Esophagus squamous epithelium (tissue), 5 donors: ENCODE measurements around the gene KRTAP22-1. TPM values are rescaled to one million over a fixed set of nuclear protein-coding genes. Genes with fewer than 3 reads are reported as not detected.

Experiments used
- DNase-seq: peaks from one replicate; lab custom pipeline; 2025; lab: John Stamatoyannopoulos, UW
- H3K27ac ChIP-seq, 4 donors: fragments of 200-600 bp; sonication (generic); one replicate each; pipeline ENCODE4 v1.5.1; 2016 to 2019; ENCODE audit warnings: mild to moderate bottlenecking in 1 of 4
- H3K27me3 ChIP-seq, 4 donors: fragments of 200-600 bp; sonication (generic); 1 replicate in 3 of 4; 2 replicates in 1 of 4; pipeline versions ENCODE4 v1.5.1 to v1.6.0; 2017 to 2021; ENCODE audit warnings: antibody characterized with exemption in 1 of 4
- H3K36me3 ChIP-seq, 3 donors: fragments of 200-600 bp; sonication (generic); one replicate each; pipeline ENCODE4 v1.5.1; 2016 to 2019
- H3K4me1 ChIP-seq, 3 donors: fragments of 200-600 bp; sonication (generic); one replicate each; pipeline ENCODE4 v1.5.1; 2017 to 2019
- H3K4me3 ChIP-seq, 4 donors: fragments of 200-600 bp; sonication (generic); 1 replicate in 3 of 4; 2 replicates in 1 of 4; pipeline ENCODE4 v1.5.1; 2016 to 2019; ENCODE audit warnings: mild to moderate bottlenecking in 2 of 4, moderate library complexity in 1 of 4
- H3K9me3 ChIP-seq, 3 donors: fragments of 200-600 bp; sonication (generic); one replicate each; pipeline ENCODE4 v1.5.1; 2016 to 2019
- POLR2A ChIP-seq, 4 donors: fragments of 450-650 bp; IDR thresholded peaks; one replicate each; pipeline ENCODE4 v1.6.1; 2017; ENCODE audit warnings: antibody characterized with exemption in 4 of 4, mild to moderate bottlenecking in 4 of 4, moderate library complexity in 3 of 4
- WGBS, 2 donors: methylation state at CpG; one replicate each; pipeline ENCODE4 v1.1.5; 2018; 5-methylcytosine and 5-hydroxymethylcytosine counted together
- intact Hi-C: fragments of 100-400 bp; cut with DNase I; formaldehyde crosslinking; loops from one replicate; pipeline ENCODE4 v1.15.0; 2022
- total RNA-seq, 4 donors: library from RNA; depleted of rRNA; stranded (reverse); fragments of >200 nt; gene quantifications; one replicate each; pipeline ENCODE4 v1.1.0, GENCODE V29; 2016
- TF ChIP-seq, protein P1 (sequence below), 6 experiments: fragments of 450-650 bp in 4 of 6; fragments of 200-600 bp in 2 of 6; sonication (generic) in 2 of 6; IDR thresholded peaks; one replicate each; pipeline ENCODE4 v1.5.1; 2016 to 2019; ENCODE audit warnings: antibody characterized with exemption in 6 of 6, mild to moderate bottlenecking in 4 of 6, moderate library complexity in 4 of 6
- donor health status: DM: yes; HTN: yes; CAD: no.

KRTAP22-1 gene
- total RNA-seq, 4 donors from 2014 or later, result not detected

DNA sequence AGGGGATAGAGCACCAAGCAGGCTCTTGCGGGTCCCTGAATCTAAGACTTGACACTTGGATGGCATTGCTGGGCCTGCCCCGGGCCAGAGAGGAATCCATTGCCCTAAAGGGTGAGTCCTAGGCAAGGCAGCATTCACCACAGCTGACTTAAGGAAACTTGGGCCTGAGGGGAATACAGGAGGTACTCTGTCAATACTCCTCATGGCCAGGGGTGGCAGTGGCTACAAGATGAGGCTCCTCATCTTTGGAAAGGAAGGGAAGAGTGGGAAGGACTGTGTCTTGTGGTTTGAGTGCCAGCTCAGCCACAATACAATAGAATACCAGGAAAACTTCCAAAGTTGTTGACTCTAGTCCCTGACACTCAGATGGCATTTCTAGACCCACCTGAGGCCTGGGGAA lies 5.1 kb downstream of the KRTAP22-1 start:
- Histone ChIP-seq H3K9me3 (peaks cover 0 to 4% (median 0%) of the 10 kb centered on the region in 3 donors), H3K4me1 (no peaks in the 10 kb centered on the region), H3K27me3 (no peaks in the 10 kb centered on the region), H3K36me3 (no peaks in the 10 kb centered on the region), H3K27ac (no peak overlapping the region), H3K4me3 (no peak overlapping the region)
- DNase-seq, result no peak
- intact Hi-C loops, result no loop called here
- WGBS, 2 donors, result 93% methylated on average over 2 of the region's 2 CpGs; no CpG with 5 or more reads in 1 of the 2 donors
- TF ChIP-seq, protein P1, sequence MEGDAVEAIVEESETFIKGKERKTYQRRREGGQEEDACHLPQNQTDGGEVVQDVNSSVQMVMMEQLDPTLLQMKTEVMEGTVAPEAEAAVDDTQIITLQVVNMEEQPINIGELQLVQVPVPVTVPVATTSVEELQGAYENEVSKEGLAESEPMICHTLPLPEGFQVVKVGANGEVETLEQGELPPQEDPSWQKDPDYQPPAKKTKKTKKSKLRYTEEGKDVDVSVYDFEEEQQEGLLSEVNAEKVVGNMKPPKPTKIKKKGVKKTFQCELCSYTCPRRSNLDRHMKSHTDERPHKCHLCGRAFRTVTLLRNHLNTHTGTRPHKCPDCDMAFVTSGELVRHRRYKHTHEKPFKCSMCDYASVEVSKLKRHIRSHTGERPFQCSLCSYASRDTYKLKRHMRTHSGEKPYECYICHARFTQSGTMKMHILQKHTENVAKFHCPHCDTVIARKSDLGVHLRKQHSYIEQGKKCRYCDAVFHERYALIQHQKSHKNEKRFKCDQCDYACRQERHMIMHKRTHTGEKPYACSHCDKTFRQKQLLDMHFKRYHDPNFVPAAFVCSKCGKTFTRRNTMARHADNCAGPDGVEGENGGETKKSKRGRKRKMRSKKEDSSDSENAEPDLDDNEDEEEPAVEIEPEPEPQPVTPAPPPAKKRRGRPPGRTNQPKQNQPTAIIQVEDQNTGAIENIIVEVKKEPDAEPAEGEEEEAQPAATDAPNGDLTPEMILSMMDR (IDR thresholded peaks at IDR 0.05), result no peak
- TF ChIP-seq POLR2A (IDR thresholded peaks at IDR 0.05), result no peak

DNA sequence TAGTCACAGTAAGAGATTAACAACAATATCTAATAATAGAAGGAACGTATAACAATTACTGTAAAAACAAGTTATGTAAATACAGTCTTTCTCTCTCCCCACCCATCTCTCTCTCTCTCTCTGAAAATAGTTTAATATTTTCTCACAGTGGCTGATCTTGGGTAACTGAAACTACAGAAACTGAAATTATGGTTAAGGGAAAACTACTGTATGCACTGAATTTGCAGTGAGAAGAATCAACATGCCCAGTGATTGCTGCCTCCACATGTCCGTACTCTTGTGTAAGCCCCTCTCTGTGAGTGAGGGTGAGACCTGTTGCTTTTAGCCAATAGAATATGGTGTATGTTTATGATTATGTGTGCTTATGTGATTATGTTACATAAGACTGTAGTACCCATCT lies 11.2 kb downstream of the KRTAP22-1 start:
- H3K36me3 ChIP-seq, result no peaks in the 10 kb centered on the region
- no peaks in the 10 kb centered on the region for H3K4me1 ChIP-seq
- H3K27ac ChIP-seq, result no peak overlapping the region
- intact Hi-C loops, result no loop called here
- TF ChIP-seq POLR2A (IDR thresholded peaks at IDR 0.05), result no peak
- TF ChIP-seq, protein P1 (IDR thresholded peaks at IDR 0.05), result no peak
- DNase-seq, result no peak
- H3K4me3 ChIP-seq, result no peak overlapping the region
- WGBS, 2 donors, result 53 to 68% methylated on average over 2 of the region's 2 CpGs
- H3K27me3 ChIP-seq, result no peaks in the 10 kb centered on the region
- no peaks in the 10 kb centered on the region for H3K9me3 ChIP-seq

DNA sequence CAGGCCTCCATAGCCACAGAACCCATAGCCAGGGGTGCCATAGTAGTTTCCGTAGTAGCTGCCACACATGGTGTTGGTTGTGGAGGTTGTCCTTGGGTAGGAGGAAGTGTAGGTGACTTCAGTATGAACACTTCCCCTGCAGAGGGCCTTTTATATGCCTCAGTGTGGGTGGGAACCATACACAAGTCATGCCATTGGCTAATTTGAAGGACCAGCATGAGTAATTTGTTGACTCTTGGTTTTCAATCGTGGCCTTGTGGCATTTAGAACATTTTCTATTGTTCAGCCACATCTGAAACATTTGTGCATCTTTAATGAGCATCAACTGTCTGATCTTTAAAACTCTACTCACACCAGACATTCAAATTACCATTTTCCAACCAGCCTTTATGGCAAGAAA lies 12.9 kb downstream of the KRTAP22-1 start, which contains the start of gene KRTAP6-1:
Gene KRTAP6-1 (minus strand): TSS at position 95 of the 400 bp plus-strand sequence. CDS start 26 bp downstream, at position 69.
- DNase-seq, result no peak
- TF ChIP-seq, protein P1 (IDR thresholded peaks at IDR 0.05), result no peak
- no peak for TF ChIP-seq POLR2A (IDR thresholded peaks at IDR 0.05)
- intact Hi-C loops, result no loop called here
- Histone ChIP-seq H3K36me3 (no peaks in the 10 kb centered on the region), H3K9me3 (no peaks in the 10 kb centered on the region), H3K4me1 (no peaks in the 10 kb centered on the region), H3K27ac (no peak within 1 kb of the TSS), H3K27me3 (no peaks in the 10 kb centered on the region), H3K4me3 (no peak within 1 kb of the TSS)
- 61 to 65% methylated on average over 2 of the region's 2 CpGs for WGBS, 2 donors

DNA sequence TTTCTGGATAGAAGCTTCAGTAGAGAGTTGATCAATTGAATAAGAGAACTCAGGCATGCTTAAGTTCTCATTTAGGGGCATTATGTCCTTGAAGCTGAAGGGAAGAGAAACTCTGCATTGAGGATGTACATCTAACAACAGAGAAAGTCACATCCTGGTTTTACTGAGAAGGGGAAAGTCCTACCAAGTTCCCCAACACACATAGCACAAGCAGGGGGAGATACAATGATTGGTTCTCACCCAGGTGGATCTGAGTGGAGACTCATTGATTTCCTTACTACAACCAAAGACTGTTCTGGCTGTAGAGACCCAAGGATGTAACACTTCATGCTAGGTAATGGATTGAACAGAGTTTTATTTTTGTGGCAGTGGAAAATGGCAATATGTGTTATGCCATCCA lies 14.3 kb downstream of the KRTAP22-1 start:
- H3K27me3 ChIP-seq, result no peaks in the 10 kb centered on the region

DNA sequence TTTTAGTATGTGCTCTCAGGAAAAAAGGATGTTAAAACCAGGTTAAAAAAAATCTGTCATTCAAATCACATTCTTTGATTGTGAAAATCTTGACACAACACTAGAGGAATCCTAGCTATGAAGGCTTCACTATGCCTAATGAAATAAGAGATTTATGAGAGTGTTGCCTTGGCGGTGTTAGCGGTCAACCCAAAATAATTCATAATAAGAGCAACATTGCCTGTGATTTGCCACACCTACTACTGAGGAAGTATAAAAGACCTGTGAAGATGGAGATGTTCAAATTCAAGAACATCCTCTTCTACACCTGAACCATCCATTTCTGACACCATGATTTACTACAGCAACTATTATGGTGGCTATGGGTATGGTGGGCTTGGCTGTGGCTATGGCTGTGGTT lies 15.2 kb downstream of the KRTAP22-1 start, which contains the start of gene KRTAP20-1:
Gene KRTAP20-1 (plus strand): TSS at position 301 of the 400 bp plus-strand sequence. CDS start 30 bp downstream, at position 331.
- H3K27me3 ChIP-seq, result no peaks in the 10 kb centered on the region
- no peaks in the 10 kb centered on the region for H3K36me3 ChIP-seq
- no peaks in the 10 kb centered on the region for H3K4me1 ChIP-seq
- no peak within 1 kb of the TSS for H3K27ac ChIP-seq
- WGBS, 2 donors, result 90 to 97% methylated on average over 2 of the region's 2 CpGs
- no peaks in the 10 kb centered on the region for H3K9me3 ChIP-seq
- intact Hi-C loops, result no loop called here
- DNase-seq, result no peak
- TF ChIP-seq, protein P1 (IDR thresholded peaks at IDR 0.05), result no peak
- TF ChIP-seq POLR2A (IDR thresholded peaks at IDR 0.05), result no peak
- no peak within 1 kb of the TSS for H3K4me3 ChIP-seq

More for the DNA sequence above, 14.3 kb downstream of the KRTAP22-1 start:
- Histone ChIP-seq H3K4me1 (no peaks in the 10 kb centered on the region), H3K27ac (no peak overlapping the region), H3K4me3 (no peak overlapping the region), H3K9me3 (no peaks in the 10 kb centered on the region), H3K36me3 (no peaks in the 10 kb centered on the region)
- intact Hi-C loops, result no loop called here
- no peak for DNase-seq
- no peak for TF ChIP-seq POLR2A (IDR thresholded peaks at IDR 0.05)
- TF ChIP-seq, protein P1 (IDR thresholded peaks at IDR 0.05), result no peak
